HG03066 (cell line): ENCODE measurements around the gene ESPNL.
"Not testable (repeated sequence)": the region's sequence is repeated elsewhere in the genome, so short reads cannot be mapped to it uniquely, and the experiment has no call there.

Experiments used
- ATAC-seq: cut with Tn5 transposase; IDR thresholded peaks from one replicate; pipeline ENCODE4 v1.9.1; 2021; ENCODE audit warnings: low read depth; ENCODE audit not compliant: unreplicated experiment

The ESPNL gene, protein sequence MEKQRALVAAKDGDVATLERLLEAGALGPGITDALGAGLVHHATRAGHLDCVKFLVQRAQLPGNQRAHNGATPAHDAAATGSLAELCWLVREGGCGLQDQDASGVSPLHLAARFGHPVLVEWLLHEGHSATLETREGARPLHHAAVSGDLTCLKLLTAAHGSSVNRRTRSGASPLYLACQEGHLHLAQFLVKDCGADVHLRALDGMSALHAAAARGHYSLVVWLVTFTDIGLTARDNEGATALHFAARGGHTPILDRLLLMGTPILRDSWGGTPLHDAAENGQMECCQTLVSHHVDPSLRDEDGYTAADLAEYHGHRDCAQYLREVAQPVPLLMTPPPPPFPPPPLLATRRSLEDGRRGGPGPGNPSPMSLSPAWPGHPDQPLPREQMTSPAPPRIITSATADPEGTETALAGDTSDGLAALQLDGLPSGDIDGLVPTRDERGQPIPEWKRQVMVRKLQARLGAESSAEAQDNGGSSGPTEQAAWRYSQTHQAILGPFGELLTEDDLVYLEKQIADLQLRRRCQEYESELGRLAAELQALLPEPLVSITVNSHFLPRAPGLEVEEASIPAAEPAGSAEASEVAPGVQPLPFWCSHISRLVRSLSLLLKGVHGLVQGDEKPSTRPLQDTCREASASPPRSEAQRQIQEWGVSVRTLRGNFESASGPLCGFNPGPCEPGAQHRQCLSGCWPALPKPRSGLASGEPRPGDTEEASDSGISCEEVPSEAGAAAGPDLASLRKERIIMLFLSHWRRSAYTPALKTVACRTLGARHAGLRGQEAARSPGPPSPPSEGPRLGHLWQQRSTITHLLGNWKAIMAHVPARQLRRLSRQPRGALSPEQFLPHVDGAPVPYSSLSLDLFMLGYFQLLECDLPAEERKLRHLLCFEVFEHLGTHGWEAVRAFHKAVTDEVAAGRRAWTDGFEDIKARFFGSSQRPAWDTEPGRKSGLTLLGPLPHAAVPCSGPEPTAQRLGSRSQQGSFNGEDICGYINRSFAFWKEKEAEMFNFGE

DNA sequence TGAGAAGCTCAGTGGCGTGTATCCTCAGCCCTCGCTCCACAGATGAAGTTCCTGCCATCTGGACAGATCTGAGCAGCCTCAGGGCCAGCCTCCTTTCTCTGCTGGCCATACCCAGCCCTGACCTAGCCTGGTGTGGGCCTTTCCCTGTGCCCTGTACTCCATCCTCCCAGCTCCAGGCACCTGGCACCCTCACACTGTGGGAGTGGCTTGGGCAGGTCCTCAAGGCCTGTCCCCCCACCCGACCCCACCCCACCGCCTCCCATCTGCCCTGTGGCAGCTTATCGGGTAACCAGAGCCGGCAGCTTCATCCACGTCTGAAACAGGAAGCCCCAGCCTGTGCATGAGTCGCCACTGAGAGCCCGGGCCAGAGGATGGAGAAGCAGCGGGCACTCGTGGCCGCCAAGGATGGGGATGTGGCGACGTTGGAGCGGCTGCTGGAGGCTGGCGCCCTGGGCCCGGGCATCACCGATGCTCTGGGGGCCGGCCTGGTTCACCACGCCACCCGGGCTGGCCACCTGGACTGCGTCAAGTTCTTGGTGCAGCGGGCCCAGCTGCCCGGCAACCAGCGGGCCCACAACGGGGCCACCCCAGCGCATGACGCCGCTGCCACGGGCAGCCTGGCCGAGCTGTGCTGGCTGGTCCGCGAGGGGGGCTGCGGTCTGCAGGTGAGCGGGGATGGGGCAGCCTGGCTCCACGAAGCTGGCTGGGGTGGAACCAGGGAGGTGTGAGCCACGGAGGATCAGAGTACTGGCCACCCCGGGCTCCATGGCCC lies at the start of gene ESPNL:
Gene ESPNL, plus strand, starts transcription at position 292 of the 772 bp plus-strand sequence. Its CDS starts 80 bp downstream, at position 372.
- no peak for ATAC-seq

DNA sequence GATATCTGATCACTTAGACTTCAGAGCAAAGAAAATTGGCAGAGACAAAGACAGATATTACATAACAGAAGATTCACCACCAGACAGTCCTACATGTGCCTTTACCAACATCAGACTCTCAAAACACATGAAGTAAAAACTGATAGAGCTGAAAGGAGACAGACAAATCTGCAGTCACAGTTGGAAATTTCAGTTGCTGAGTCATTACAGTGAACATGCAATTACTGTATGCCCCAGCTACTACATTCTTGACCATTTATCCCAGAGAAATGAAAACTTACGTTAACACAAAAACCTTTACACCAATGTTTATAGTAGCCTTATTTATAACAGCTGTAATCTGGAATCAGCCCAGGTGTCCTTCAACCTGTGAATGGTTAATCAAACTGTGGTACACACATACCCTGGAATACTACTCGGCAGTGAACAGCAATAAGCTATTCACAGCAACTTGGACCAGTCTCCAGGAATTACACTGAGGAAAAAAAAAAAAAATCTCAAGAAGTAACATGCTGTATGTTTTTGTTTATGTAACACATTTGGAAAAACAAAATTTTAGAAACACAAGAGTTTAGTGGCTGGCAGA lies 46.9 kb upstream of the ESPNL start:
- ATAC-seq, result no peak

DNA sequence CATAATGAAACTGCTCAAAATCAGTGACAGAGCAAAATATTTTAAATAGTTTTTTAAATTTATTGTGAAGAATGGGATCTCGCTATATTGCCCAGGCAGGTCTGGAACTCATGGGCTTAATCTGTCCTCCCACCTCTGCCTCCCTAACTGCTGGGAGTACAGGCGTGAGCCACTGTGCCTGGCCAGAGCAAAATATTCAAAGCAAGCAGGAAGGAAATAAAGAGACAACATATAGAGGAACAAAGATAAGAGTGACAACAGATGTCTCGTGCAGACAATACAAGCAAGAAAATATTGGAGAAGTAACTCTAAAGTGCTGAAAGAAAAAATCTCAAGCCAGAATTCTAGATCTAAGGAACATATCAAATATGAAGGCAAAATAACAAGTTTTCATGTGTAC lies 44.3 kb upstream of the ESPNL start:
- ATAC-seq, result no peak

DNA sequence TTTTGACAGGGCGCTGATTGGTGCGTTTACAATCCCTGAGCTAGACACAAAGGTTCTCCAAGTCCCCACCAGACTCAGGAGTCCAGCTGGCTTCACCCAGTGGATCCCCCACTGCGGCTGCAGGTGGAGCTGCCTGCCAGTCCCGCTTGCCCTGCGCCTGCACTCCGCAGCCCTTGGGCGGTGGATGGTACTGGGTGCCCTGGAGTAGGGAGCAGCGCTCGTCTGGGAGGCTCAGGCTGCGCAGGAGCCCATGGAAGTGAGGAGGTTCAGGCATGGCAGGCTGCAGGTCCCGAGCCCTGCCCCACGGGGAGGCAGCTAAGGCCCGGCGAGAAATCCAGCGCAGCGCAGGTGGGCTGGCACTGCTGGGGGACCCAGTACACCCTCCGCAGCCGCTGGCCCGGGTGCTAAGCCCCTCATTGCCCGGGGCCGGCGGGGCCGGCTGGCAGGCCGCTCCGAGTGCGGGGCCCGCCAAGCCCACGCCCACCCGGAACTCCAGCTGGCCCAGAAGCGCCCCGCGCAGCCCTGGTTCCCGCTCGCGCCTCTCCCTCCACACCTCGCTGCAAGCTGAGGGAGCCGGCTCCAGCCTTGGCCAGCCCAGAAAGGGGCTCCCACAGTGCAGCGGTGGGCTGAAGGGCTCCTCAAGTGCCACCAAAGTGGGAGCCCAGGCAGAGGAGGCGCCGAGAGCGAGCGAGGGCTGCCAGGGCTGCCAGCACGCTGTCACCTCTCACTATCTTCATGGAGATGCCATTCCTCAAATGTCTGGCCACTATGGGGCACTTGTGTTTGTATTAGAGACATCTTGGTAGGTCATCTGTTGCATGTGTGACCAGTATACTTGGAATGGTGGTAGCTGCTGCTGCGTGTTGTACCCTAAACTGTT lies 42.2 kb upstream of the ESPNL start:
- not testable (repeated sequence) for ATAC-seq

DNA sequence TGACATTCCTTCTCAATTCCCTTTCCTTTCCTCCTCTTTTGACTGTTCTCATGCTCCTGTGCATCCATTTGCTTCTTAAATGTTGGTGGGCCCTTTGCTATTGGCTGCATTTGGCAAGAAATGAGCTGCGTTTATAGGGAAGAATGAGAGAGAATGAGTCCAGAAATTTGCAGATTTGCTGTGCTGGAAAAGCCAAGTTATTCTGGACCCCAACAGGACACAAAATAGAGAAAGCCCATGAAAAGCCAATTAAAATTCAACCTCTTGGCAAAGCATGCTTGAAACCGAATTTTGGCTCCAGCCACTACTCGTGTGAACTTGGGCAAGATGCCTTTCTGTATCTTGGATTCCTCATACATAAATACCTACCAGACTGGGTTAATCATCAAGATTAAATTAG lies 40.6 kb upstream of the ESPNL start:
- no peak for ATAC-seq

DNA sequence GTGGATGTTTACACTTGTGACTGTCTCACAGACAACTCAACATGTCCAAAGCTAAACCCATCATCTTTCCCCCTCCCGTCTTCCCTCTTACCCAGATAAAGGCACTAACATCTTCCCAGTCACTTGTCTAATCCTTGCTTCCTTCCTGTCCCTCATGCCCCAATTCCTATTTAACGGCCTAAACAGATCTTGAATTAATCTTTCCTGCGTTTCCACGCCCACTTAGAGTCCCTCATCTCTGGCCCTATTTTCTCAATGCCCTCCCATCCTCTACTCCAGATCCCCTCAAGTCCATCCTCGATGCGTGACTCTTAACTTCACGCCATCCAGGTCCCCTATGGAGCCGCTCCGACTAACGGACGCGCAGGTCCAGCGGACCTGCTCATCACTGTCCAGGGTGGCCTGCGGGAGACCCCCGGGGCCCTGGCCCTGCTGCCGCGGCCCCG lies 40.0 kb upstream of the ESPNL start:
- ATAC-seq, result no peak

DNA sequence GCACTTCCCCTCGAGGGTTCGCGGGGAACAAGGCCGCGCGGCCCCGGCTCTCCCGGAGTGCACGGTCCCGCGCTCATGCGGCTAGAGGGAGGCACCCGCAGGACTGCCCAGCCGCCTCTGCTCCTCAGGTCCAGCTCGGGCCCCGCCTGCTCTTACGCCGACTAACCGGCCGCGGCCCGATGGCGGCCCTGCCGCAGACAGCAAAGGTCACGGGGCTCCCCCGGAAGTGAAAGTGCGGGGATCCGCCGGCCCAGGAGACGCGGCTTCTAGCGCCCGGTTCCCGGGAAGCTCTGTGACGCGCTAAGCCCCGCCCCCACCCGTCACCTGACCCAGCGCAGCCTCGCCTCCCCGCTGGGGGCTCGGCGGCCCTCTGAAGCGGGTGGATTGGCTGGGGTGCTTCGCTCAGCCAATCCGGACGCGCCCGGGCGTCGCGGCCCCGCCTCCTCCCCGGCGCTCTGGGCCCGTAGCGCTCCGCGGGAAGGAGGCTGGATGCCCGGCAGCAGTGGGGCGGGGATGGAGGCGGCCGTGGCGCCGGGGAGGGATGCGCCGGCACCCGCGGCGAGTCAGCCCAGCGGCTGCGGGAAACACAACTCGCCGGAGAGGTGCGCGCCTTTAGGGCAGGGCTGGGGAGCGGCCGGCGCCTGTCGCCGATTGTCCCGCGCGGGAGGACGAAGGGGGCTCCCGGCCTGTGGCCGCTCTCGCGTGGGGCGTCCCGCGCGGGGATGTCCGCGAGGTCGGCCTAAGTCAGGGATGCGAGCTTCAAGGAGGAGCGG lies 39.4 kb upstream of the ESPNL start, which contains the start of gene SCLY:
Gene SCLY, plus strand, starts transcription at position 460 of the 773 bp plus-strand sequence. Its CDS starts 54 bp downstream, at position 514.
- peak; percentile 92 for ATAC-seq

DNA sequence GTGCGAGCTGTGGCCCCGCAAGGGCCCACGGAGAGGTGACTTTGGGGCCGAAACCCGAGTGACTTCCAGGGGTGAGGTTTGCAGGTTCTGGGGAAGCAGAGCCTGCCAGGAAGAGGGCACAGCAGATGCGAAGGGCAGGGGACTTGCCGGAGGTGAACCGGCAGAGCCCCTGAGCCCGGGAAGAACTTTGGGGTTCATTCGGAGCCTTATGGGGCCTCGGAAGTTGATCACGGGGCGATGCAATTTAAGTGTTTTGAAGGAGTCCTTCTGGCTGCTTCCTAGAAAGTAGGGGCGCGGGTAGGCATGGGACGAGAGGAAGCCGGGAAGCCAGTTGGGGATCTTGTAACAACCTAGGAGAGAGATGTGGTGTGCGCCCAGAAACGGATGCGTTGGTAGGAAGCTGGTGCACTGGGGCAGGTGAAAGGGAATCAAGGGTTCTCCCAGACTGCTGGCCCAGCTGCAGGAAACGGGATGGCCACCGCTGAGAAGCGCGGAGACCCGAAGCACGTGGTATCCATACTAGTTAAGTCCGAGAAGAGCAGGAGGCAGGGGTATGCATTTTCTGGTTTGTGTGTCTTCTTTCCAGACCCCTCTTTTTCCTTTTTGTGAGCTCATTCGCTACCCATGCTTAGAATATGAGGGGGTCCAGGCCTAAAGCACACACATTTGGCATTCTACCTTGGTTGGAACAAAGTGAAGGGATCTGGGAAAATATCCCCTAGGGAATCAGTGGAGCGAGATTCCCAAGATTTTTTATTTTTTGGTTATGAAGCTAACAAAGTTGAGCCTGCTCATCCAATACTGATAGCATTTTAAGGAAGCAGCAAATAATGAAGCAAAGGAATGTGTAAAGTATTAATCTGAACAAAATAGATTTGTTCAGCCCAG lies 38.6 kb upstream of the ESPNL start:
- peak; percentile 16 for ATAC-seq

DNA sequence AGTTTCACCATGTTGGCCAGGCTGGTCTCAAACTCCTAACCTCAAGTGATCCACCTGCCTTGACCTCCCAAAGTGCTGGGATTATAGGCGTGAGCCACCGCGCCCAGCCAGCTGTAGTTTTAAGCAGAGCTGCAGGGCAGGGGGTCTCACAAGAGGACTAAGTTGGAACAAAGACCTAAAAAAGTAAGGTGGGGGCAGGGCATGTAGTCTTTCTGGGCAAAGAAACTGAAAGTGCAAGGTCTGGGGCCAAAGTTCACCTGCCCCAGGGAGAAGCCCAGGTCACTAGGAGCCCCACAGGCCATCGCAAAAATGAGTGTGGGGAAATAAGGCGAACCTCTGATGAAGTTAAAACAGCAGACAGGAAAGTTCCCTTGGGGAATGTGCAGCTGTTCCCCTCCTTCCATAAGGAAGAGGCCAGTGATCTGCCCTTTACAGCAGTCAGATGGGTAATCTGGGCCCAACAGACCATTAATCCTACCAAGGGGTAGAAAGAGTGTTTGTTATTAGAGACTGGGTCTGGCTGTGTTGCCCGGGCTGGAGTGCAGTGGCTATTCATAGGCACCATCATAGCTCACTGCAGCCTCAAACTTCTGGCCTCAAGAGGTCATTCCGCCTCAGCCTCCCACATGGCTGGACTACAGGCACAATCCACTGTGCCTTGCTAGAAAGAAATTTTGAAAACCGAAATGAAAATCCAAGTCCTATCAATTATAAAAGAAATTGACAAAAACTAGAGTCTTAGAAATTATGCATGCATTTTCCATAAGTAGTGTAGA lies 36.5 kb upstream of the ESPNL start:
- ATAC-seq, result no peak

DNA sequence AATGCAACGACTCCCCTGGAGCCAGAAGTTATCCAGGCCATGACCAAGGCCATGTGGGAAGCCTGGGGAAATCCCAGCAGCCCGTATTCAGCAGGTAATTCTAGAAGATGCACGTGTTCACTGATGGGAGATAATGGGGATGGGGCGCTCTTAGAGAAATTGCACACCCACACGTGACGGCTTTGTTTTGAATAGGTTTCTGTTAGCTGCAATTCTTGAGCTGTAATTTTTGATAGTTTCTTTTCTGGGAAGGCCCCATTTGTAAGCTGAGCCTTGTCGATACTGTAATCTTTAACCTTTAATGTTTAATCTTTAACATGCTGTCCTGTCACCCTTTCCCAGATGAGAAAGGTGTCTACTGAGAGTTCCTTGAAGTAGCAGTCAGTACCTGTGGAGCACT lies 35.8 kb upstream of the ESPNL start:
- ATAC-seq, result no peak

DNA sequence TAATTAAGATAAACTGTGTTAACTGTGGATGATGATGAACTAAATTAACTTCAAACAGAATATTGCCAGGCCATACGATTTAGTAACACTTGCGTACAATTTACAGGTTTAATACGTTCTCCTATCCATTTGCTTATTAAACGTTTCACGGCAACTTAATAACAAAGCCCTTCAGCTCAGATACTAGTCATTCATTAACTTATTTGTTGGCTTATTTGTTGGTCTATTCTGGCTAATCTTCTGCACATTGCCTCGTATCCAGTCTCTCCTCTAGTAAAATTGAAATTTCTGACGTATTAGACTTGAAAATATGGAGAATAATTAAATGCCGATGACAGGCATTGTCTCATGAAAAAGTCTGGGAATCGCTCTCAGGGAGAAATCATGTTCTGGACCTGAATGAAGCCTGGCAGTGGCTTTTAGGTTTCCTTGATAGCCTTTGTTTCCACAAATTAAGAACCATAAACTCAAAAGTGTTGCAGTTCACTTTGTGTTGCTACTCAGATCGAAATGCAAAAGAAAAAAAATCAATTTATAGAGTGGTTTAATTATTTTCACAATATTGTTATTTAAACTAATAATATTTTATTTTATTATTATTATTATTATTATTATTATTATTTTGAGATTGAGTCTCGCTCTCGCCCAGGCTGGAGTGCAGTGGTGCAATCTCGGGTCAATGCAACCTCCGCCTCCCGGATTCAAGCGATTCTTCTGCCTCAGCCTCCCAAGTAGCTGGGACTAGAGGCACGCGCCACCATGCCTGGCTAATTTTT lies 34.9 kb upstream of the ESPNL start:
- ATAC-seq, result no peak

DNA sequence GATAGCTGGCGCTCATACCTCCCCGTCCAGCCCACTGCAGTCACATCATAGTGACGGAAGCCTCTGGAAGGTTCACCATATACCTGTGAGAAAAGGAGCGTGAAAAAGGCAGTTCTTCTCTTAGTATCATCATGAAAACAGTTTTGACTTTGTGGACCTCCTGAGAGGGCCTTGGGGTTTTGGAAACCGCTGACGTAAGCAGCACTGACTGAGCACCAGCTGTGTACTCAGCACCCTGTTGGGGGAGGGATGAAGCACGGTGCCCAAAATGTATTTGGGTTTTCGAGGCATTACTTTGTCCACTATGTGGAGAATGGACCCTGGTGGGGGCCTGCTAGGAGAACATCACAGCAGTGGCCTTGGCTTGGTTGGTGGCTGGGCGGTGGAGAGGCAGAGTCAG lies 33.9 kb upstream of the ESPNL start:
- no peak for ATAC-seq

DNA sequence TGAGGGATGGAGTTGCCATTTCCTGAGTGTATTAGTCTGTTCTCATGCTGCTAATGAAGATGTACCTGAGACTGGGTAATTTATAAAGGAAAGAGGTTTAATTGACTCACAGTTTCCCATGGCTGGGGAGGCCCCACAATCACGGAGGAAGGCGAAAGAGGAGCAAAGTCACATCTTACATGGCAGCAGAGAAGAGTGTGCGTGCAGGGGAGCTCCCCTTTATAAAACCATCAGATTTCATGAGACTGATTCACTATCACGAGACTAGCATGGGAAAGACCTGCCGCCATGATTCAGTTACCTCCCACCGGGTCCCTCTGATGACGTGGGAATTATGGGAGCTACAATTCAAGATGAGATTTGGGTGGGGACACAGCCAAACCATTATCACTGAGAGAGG lies 33.4 kb upstream of the ESPNL start:
- not testable (repeated sequence) for ATAC-seq

DNA sequence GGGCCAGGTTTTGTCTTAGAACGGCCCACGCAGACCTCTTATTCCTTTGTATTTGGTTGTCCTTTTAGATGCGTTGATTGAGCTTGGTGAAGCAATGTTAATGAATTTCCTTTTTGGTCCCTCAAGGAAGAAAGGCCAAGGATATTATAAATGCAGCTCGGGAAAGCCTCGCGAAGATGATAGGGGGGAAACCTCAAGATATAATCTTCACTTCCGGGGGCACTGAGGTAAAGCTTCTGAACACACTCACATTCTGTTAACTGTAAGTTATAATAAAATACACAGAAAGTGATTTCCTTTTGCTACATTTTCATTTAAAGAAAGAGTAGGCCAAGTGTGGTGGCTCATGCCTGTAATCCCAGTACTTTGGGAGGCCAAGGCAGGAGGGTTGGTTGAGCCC lies 32.2 kb upstream of the ESPNL start:
- no peak for ATAC-seq

DNA sequence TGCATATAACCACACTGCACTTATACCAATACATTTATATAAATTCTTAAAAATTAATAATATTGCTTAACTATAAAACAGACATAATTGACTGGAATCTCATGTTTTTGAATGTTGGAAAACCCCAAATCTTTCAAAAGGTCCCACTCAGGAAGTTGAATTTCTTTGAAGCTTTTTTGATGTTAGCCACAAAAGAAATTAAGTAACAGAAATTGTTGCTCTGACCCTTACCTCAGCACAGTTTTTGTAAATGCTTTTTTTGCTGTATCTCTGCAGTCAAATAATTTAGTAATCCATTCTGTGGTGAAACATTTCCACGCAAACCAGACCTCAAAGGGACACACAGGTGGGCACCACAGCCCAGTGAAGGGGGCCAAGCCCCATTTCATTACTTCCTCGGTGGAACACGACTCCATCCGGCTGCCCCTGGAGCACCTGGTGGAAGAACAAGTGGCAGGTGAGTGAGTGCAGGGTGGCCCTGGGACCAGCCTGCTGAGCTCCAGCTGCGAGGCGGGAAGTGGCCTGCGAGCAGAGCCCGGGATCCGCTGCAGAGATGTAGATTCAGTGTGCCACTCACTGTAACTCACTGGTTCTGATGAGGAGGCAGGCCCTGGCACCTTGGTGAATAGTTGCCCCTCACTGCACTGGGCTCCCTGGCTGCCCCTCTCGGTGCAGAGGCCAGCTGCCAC lies 31.0 kb upstream of the ESPNL start:
- ATAC-seq, result no peak
